Posterior cingulate gyrus (tissue), 11 donors: ENCODE data around the gene FRMD4A.
"Not testable (repeated sequence)": the region's sequence is repeated elsewhere in the genome, so short reads cannot be mapped to it uniquely, and the experiment has no call there.

ENCODE experiments used
- DNase-seq, 10 donors: peaks; one replicate each; pipeline versions ENCODE4 v3.0.0 to v3.0.0-alpha.2; 2020 to 2021; ENCODE audit warnings: mixed read lengths in 3 of 10
- intact Hi-C: fragments of 100-400 bp; cut with DNase I; formaldehyde crosslinking; loops from one replicate; pipeline ENCODE4 v1.15.1; 2023

The FRMD4A gene

DNA sequence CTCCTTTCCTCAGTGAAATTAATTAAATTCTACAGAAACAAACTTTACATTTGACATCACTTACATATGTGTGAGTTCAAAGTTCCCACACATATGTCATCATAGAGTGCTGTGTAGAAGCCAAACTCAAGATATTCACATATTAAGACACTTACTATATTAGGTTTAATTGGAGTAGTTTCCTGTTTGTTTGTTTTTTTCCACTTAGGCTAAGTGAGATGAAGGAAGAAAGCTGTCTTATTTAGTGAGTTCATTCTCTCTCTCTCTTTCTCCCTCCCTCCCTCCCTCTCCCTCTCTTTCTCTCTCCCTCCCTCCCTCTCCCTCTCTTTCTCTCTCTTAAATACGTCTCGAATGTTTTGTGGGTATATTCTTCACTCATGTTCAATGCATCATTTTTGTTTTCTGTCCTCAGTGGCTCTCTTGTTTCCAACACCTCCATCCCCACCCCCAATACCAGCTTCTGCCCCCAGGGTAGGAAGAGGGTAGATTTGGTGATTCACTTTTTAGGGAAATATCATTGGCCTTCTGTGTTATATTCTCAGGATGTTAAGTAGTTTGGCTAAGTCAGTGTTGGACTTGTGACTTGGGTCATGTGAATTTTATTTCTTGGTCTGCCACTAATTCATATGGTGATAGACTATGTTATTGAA lies 262.0 kb downstream of the FRMD4A start:
- intact Hi-C loops = no loop called here

DNA sequence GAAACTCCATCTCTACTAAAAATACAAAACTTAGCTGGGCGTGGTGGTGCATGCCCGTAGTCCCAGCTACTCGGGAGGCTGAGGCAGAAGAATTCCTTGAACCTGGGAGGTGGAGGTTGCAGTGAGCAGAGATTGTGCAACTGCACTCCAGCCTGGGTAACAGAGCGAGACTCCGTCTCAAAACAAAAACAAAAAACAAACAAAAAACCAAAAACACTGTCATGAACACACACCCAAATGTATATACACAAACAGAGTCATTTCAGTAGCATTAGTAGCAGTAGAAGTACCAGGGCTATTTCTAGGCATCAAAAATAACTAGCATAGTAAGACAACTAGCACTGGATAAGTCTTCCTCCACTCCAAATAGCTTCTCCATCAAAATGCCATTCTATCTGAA lies 263.1 kb downstream of the FRMD4A start:
- intact Hi-C loops, DNase-seq: not testable (repeated sequence)

More for the DNA sequence above, 262.0 kb downstream of the FRMD4A start:
- no peak for DNase-seq

DNA sequence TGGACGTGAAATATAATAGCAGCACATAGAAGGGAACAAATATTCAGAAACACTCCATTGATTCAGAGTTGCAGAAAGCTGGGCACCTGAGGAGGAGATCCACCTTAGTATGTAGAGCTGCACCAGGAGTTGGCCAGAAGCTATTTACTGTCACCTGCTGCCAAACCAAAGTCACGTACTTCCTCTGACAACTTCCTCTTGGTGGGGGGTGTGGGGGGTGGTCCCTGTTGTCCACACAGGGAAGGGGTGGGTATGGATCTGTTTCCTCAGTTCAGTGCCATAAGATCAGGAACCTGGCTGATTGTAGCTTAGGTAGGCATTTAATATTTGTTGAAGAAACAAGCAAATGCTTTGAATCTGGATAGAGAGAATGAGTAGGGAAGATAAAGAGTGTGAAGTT lies 264.6 kb downstream of the FRMD4A start:
- DNase-seq = no peak
- intact Hi-C loops = no loop called here

DNA sequence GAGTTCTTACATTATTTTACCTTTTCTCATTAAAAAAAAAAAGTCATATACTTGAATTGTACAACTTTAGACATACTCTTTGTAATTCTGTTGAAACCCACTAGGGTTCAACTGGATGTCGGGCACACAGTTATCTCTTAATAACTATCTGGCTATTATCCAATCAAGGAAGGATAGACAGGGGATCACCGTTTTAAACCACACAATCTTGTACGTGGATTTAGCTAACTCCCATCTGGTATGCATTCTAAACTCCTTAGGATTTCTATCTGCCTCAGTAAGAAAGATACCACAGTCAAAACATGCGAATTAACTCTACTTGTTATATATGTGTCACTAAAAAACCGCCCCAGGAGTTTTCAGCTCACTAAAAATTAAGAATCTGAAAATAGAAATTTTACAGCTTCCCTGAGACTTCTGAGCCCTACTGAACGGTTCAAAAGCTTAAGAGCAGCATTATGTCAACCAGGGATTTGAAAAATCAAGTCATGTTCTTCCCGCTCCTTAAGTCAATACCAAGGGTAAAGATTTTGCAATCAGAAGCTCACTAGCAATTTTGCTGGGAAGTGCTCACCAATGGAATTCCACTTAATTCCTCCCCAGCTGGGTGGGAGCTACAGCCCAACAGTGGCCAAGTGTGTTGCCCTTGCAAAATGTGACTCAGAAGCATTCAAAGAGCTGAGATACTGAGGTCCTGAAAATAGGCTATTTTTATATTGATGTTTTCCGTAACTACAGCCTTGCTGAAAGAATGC lies 267.0 kb downstream of the FRMD4A start:
- intact Hi-C loops = no loop called here
- DNase-seq = no peak

DNA sequence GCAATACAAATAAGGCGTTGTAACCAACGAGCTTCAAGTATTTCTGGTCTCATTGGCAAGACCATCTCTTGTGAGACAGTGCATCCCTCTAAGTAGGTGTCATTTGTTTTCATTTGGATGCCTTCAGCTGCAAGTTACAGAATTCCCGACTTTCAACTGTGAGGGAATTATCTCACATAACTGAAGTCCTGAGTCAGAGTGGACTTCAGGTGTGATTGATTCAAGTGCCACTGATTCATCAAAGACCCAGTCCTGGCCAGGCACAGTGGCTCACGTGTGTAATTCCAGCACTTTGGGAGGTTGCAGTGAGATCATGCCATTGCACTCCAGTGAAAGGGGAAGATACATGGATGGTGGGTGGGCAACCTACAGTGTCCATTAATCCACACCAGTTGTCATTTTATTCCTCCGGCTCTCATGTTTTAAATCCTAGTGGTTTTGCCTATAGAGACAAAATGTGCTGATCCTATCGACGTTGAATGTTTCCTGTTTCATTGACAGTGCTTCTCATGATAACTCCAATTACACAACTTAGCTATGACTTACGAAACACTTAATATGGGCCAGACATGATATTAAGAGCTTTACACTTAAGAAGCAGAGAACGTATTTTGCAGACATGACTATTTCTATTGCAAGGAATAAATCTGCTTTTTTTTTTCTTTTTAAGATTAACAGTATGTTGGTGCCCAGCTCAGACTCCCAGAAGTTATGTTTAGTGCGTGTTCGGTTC lies 268.0 kb downstream of the FRMD4A start:
- no peak for DNase-seq
- intact Hi-C loops = no loop called here

DNA sequence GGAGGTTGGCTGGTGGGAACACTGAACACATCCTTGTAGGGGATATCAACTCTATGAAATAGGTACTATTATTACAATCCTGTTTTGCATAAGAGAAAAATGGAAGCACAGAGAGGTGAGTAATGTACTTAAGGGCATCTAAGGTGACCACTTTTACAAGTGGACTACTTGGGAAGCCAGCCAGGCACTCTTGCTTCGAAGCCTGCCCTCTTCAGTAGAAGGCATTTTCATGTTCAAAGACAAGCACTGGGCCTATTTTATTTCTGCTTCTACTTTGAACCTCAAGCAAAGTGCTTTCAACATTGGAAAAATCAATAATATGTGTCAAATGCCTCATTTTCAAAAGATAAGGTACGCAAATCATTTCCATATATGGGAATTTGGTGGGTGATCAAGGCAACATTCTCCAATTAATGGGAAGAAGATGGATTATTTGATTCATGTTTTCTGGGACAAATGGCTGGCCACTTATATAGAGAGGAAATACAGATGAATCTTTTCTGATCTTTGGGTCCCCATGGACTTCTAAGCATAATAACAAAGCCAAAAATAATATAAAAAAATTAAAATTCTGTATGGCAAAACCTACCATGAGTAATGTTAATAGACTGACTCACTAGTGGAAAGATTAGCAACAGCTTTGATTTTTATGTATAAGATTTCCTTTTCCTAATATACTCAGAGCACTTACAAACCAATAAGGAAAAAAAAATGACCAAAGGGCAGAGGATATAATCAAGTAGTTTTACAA lies 270.2 kb downstream of the FRMD4A start:
- no peak for DNase-seq
- intact Hi-C loops = no loop called here

DNA sequence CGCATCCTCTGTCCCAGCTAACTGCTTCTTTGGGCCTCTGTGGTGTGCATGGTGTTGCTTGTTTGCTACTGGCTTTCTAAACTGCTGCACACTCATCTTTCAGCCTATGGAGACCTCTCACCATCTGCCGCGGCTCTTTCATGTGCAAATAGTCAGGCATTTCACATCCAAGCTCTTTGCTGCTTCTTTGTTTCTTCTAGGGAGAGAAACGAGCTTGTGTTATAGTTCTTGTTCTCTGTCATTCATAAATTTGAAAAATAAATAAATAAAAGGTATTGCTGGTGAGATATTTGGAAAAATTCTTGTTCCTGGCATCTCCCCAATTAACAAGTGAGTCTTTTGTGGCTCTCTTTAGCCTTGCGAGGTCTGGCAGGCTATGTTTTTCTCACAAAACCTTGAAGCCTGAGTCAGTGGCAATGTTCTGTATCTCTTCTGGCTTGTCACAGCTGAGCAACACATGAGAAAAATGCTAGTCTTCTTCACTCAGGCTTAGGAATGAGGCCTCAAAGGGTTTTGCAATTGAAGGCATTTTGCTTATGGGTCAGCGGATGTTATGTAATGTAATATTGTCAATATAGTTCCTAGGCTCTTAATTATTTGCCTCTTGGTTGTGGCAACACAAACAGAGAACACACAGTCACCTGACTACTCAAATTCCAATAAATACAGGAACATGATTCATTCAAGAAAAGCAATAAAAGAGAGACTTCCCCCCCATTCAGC lies 274.0 kb downstream of the FRMD4A start:
- intact Hi-C loops = no loop called here
- DNase-seq = no peak

DNA sequence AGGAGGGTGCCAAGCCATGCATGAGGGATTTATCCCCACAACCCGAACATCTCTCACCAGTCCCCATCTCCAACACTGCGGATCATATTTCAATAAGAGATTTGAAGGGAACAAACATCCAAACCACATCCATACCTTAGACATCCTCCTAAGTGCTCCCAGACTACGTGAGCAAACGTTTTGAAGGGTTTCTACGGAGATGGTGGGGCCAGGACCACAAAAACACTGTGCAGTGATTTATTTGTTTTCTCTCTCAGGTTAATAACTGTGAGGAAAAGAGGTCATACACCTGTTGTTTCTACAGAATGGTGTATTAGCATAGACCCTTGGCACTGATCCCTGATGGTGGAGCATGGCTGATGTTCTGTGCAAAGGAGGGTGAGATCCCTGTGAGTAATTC lies 277.8 kb downstream of the FRMD4A start:
- no peak for DNase-seq
- intact Hi-C loops = loop anchor here (2.0 kb wide), 1 partner anchor 20 kb away; no protein-coding TSS in a partner anchor

DNA sequence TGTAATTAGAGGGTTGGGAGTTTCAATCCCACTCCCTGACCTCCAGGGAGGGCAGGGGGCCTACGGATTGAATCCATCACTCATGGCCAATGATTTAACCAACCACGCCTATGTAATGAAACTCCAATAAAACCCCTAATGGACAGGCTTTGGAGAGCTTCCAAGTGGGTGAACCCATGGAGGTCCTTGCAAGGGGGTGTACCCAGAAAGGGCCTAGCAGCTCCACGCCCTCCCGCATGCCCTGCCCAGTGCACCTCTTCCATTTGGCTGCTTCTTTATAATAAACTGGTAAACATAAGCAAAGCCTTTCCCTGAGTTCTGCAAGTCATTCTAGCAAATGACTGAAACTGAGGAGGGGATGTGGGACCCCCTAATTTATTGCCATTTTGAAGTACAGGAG lies 280.1 kb downstream of the FRMD4A start:
- intact Hi-C loops = no loop called here
- no peak for DNase-seq

DNA sequence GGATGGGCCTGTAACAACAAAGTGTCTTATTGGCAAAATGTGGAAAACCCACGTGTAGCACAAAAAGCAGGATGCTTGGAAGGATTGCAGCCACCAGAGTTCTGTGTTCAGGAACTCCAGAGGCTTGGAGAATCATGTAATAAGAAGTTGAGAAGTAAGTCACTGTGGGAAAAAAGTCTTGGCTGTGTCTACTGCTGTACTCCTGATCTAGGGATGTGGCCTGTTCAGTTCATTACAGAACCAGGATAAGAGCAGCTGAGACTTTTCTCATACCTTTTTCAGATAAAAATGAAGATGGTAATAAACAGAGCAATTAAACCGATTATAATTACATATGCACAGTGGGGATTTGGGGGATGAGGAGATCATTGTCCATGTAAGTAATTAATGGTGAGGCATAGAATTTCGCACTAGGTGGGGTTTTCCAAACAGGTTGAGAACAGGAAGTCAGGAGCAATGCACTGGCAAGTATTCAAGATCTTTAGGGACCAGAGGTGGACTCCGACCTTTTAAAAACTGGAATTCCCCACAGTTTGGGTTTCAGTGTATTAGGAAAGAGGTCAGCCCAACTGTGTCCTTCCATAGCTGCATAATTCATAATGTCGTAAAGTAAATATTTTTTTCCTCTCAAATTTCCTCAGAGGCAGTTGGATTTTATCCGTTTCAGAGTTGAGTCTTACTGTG lies 281.7 kb downstream of the FRMD4A start:
- DNase-seq = no peak

DNA sequence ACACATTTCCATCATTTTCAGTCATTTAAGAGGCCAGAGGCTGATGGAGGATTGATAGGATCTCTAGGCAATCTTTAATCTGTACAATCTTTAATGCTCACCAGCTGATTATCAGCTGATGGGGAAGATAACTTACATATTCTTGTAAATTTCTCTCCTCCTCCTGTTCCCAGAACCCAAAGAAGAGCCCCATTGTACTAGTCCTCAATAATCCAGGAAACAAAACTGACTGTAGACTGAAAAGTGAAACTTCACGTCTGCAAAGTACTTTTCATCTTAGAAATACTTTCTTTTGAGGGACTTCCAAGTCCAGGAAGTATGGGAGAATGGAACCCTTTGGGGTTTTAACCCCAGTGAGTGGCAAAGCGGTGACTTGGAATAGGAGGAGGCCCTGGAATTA lies 283.3 kb downstream of the FRMD4A start:
- DNase-seq = no peak
- intact Hi-C loops = no loop called here

More for the DNA sequence above, 281.7 kb downstream of the FRMD4A start:
- intact Hi-C loops = no loop called here

DNA sequence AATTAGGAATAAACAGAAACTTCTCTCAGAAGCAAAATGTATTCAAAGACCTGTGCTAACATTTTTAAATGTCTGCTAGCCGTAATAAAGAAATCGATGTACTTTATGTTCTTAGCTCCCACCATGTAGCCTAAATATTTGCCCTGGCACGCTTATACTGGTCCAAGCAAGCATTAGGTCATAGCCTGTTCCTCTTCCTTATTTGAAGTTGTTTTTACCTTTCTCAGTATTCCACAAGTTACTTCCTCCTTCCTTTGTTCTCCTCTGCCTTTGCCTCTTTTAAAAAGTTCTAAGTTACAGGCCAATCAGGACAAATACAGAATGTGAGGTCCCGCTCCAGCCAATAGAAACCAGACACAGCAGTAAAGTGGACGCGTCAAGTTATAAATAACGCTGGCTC lies 288.7 kb downstream of the FRMD4A start:
- DNase-seq, intact Hi-C loops: not testable (repeated sequence)

DNA sequence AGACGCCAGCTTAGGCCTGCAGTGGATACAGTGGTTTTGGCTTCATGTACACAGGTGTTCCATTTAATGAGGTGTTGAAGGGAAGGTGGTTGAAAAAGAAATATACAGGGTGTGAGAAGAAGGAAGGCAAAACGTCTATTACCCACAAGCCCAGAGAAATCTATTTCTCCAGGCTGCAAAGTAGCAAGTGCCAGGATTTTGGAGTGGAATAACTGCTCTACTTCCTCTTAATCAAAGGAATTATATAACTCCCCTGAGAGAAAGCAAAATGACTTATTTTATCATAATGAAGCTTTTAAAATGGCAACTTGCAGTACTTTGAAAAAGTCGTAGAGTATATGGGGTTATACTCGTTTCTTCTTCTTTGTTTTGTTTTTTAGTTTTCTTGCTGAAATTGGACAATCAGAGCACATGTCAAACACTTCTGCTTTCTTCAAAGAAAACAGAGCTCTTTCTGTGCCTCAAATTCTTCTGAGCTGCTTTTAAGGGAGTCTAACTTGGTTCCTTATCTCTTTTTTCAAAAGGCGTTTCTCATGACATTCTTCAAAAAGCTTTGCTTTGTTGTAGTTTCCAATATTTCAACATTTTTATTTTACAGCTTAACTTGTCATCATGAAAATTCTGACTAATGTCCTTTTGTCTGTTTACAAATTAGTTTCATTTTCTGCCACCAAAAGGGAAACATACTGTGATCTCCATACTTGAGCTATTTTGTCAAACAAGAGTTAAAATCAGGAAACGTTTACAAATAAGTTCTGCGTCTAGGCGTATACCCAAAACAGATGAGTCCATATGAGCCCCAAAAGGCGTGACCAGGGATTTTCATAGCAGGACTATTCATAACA lies 289.7 kb downstream of the FRMD4A start:
- DNase-seq = no peak
- intact Hi-C loops = no loop called here

DNA sequence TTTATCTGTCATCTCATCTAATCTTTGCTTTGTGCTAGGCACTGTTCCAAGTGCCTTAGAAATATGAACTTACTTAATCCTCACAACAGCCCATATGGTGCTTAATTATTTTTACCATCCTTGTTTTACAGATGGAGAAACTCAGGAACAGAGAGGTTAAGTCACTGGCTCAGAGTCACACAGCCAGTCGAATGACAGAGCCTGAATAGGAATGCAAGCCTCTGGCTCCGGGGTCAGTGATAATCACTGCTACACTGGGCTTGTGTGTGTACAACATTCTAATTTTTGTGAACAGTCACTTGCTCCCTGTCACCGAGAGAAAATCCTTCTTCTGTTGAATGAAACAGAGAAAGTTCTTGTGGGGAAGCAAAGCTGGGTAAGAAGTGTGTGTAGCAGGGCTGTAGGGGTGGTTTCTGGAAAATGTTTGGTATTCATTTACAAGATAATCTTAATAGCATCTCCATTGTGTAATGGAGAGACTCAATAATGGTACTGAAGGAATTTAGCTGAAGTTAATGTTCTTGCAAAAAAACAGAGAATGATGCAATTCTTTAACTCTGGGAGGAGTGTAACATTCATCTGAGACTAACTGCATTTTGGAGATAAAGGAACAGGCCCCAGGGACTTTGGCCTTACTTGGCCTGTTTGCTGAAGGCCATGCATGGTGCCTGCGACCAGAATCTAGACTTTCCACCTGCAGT lies 290.6 kb downstream of the FRMD4A start:
- intact Hi-C loops = no loop called here
- DNase-seq = no peak

DNA sequence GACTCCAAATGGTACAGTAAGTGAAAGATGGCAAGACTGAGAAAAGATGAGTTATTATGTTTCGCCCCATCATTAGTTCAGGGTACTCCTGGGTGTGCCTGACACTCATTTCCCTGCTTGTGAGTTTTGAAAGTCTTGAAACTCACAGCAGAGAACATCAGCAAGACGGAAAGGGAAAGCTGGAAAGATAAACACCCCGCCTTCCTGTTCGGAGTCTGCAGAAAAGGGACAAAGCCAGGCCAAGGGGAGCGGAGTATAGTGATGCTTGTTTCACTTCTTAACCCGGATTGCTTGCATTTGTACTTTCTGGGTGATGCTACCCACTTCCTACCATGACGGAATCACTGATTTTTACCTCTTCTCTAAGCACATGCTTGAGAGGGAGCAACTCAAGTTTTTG lies 294.5 kb downstream of the FRMD4A start:
- DNase-seq = no peak
- intact Hi-C loops = no loop called here

DNA sequence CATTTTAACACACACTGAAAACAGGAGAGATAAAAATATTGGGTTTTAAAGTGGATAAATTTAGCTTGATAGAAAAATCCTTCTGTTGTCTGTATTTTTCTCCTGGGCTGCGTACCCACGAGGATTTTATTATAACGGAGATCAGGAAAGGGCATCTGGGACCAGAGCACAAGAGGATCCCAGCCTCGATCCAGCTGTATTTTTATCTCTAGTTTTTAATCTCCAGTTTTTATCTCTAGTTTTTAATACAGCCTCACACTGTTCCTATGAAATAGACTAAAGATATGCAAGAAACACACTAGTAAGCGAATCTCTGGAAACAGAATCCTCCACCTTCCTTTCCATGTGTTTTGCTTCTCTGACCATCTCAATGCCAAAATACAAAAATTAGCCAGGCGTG lies 295.2 kb downstream of the FRMD4A start:
- DNase-seq = no peak
- intact Hi-C loops = no loop called here

DNA sequence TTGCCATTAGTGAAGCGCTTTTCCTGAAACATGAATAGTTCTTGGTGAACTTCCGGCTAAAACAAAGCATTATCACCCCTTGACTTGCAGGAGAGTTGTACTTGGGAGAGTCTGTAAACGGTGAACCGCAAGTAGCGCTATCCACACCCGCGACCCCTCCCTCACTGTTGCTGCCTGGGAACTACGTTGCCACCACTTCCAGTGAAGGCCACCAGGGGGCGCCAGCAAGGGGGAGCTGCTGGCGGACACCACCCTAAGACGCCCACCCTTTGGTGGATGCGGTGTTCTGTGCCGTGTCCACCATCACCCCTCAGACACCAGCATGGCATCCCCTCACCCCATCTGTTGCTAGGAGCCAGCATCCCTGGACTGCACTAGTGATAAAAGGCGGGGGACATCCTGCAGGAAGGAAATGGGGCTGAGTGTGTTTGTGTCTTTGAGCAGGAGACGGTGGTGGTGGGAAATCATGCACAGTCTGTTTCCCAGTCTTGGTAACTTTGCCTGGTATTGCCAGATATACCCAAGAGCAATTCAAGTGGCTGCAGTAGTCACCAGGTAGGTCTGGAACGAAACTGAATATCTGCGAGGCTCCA lies 298.2 kb downstream of the FRMD4A start:
- intact Hi-C loops = no loop called here
- no peak for DNase-seq

DNA sequence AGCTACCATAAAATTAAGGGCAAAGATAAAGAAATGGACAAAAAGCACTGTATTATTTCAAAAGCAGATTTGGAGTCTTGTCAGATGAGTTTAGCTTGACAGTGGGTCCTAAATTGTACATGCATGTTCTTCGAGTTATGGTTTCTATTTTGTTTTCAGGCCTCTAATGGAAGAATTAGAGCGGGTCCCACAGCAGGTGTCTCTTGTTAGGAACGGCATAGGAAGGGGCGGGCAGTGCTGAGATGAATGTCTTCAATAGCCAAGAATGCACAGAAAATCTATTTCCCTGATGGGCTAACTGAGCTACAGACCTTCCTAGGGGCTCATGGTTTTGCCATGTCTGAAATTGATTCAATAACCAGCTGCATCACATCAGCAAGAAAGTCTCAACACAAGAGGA lies 304.4 kb downstream of the FRMD4A start:
- DNase-seq = no peak
- intact Hi-C loops = no loop called here
